NCI-H187 treated with DMSO at 0.1 percent for 48 hours (cell line): ENCODE data around the gene RNF187.

Source experiments
- DNase-seq: peaks from one replicate; lab custom pipeline; 2025; lab: John Stamatoyannopoulos, UW

Gene RNF187

DNA sequence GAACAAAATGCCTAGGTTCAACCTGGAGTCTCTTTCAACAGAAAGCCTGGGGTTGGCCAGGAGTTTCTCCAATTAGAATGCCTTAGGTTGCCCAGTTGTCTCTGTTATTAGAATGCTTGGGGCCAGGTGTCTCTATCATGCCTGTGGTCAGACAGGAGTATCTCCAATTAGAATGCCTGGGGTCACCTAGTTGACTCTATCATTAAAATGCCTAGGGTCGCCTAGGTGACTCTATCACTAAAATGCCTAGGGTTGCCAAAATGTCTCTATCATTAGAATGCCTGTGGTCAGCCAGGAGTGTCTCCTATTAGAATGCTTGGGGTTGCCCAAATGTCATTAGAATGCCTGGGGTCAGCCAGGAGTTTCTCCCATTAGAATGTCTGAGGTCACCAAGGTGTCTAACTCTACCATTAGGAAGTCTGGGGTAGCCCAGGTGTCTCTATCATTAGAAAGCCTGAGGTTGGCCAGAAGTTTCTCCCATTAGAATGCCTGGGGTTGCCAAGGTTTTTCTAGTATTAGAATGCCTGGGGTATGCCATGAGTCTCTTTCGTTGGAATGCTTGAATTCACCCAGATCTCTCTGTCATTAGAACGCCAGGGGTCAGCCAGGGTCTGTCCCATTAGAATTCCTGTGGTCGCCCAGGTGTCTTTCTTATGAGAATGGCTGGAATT lies 57.9 kb downstream of the RNF187 start:
- no peak for DNase-seq
